PC-3 (cell line): Measurements from ENCODE around the gene GDPD3.

Experiments used
- CTCF ChIP-seq: fragments of 300-600 bp; sonication (generic); conservative IDR thresholded peaks from 2 replicates; pipeline ENCODE4 v1.5.1; 2017; ENCODE audit warnings: antibody characterized with exemption, low read depth, mild to moderate bottlenecking, low read length
- EZH2 ChIP-seq: fragments of 300-600 bp; sonication (generic); IDR thresholded peaks from one replicate; pipeline ENCODE4 v1.6.1; 2017; ENCODE audit warnings: antibody characterized with exemption, mild to moderate bottlenecking, low read length; ENCODE audit not compliant: unreplicated experiment
- EZH2phosphoT487 ChIP-seq: fragments of 300-600 bp; sonication (generic); IDR thresholded peaks from 2 replicates; pipeline ENCODE4 v1.6.1; 2018; ENCODE audit warnings: mild to moderate bottlenecking, antibody characterized with exemption, low read length, borderline replicate concordance

- TF ChIP-seq CTCF (peak; percentile 26; the same call in 1 of the 2 replicates), EZH2 (no peak), EZH2phosphoT487 (no peak)
Measured at GRCh38 chr16:30142672-30143346, 29.5 kb upstream of the GDPD3 start.
